GM18861 (cell line): ENCODE results near the gene TGM1.
A peak's percentile ranks its signal among the peaks of the same experiment; 100 is the strongest.

Experiments used
- ATAC-seq: cut with Tn5 transposase; IDR thresholded peaks from one replicate; pipeline ENCODE4 v1.9.1; 2021; ENCODE audit not compliant: unreplicated experiment

Gene TGM1

GRCh38 chr14:24271134-24271833 lies 8.3 kb upstream of the TGM1 start, which contains the start of gene RABGGTA:
RABGGTA (minus strand) TSS chr14:24271597; CDS start chr14:24271115, 482 bp downstream.
- ATAC-seq, result peak; percentile 71

- no peak for ATAC-seq
These were observed 7.7 kb upstream of the TGM1 start for GRCh38 chr14:24270537-24271133.

GRCh38 chr14:24269910-24270536 lies 7.0 kb upstream of the TGM1 start:
- ATAC-seq, result no peak

- ATAC-seq, result no peak
These were observed 6.4 kb upstream of the TGM1 start for GRCh38 chr14:24269368-24269767.

- ATAC-seq, result no peak
These were observed 5.2 kb upstream of the TGM1 start for GRCh38 chr14:24268225-24268624.

- ATAC-seq, result no peak
These were observed 4.5 kb upstream of the TGM1 start for GRCh38 chr14:24267516-24267915.

- ATAC-seq, result no peak
These were observed 3.6 kb upstream of the TGM1 start for GRCh38 chr14:24266344-24267244.

- ATAC-seq, result no peak
These were observed 1.3 kb upstream of the TGM1 start for GRCh38 chr14:24264298-24264697.

GRCh38 chr14:24263848-24264247 lies 871 bp upstream of the TGM1 start:
- ATAC-seq, result no peak

GRCh38 chr14:24261969-24262327 lies 1.0 kb downstream of the TGM1 start:
- ATAC-seq, result no peak

GRCh38 chr14:24261256-24261968 lies 1.6 kb downstream of the TGM1 start:
- ATAC-seq, result no peak

- no peak for ATAC-seq
These were observed 2.2 kb downstream of the TGM1 start for GRCh38 chr14:24260780-24261157.

- ATAC-seq, result no peak
These were observed 2.8 kb downstream of the TGM1 start for GRCh38 chr14:24260026-24260779.

- ATAC-seq, result no peak
These were observed 3.5 kb downstream of the TGM1 start for GRCh38 chr14:24259282-24260025.

- no peak for ATAC-seq
These were observed 4.3 kb downstream of the TGM1 start for GRCh38 chr14:24258548-24259265.

- no peak for ATAC-seq
These were observed 4.9 kb downstream of the TGM1 start for GRCh38 chr14:24258119-24258518.

GRCh38 chr14:24256960-24257359 lies 6.0 kb downstream of the TGM1 start:
- no peak for ATAC-seq

GRCh38 chr14:24255931-24256711 lies 6.9 kb downstream of the TGM1 start:
- no peak for ATAC-seq
